HuH-7.5 (cell line): ENCODE data around the gene ERC2.
A peak's percentile ranks its signal among the peaks of the same experiment; 100 is the strongest.
"Not testable (repeated sequence)": the region's sequence is repeated elsewhere in the genome, so short reads cannot be mapped to it uniquely, and the experiment has no call there.

Source experiments
- DNase-seq: peaks from one replicate; pipeline ENCODE4 v3.0.0; 2011; ENCODE audit warnings: low spot score

The ERC2 gene

GRCh38 chr3:56468184-56469106, at the start of gene ERC2:
Gene ERC2 (minus strand): TSS chr3:56468467.
- DNase-seq = peak; percentile 11

GRCh38 chr3:56502738-56503137, 34.5 kb upstream of the ERC2 start:
- DNase-seq = no peak

GRCh38 chr3:56496376-56496775, 28.1 kb upstream of the ERC2 start:
- not testable (repeated sequence) for DNase-seq

- peak; percentile 33 for DNase-seq
Observed at GRCh38 chr3:56494679-56495322, 26.5 kb upstream of the ERC2 start.

GRCh38 chr3:56491566-56491965, 23.3 kb upstream of the ERC2 start:
- no peak for DNase-seq

- DNase-seq = no peak
Observed at GRCh38 chr3:56488812-56489600, 20.7 kb upstream of the ERC2 start.

- no peak for DNase-seq
Observed at GRCh38 chr3:56484525-56485032, 16.3 kb upstream of the ERC2 start.

GRCh38 chr3:56484122-56484521, 15.9 kb upstream of the ERC2 start:
- no peak for DNase-seq

GRCh38 chr3:56477646-56478045, 9.4 kb upstream of the ERC2 start:
- no peak for DNase-seq

- DNase-seq = no peak
Observed at GRCh38 chr3:56476771-56477170, 8.5 kb upstream of the ERC2 start.

GRCh38 chr3:56471771-56472170, 3.5 kb upstream of the ERC2 start:
- no peak for DNase-seq

- DNase-seq = no peak
Observed at GRCh38 chr3:56469141-56469540, 874 bp upstream of the ERC2 start.

GRCh38 chr3:56467801-56468183, 475 bp downstream of the ERC2 start:
- no peak for DNase-seq

GRCh38 chr3:56467108-56467507, 1.2 kb downstream of the ERC2 start:
- DNase-seq = peak; percentile 55

GRCh38 chr3:56459719-56460118, 8.5 kb downstream of the ERC2 start:
- no peak for DNase-seq

- no peak for DNase-seq
Observed at GRCh38 chr3:56459104-56459496, 9.2 kb downstream of the ERC2 start.

GRCh38 chr3:56458496-56459103, 9.7 kb downstream of the ERC2 start:
- DNase-seq = no peak

GRCh38 chr3:56456117-56456516, 12.2 kb downstream of the ERC2 start:
- DNase-seq = no peak

GRCh38 chr3:56453011-56453410, 15.3 kb downstream of the ERC2 start:
- DNase-seq = no peak

- DNase-seq = no peak
Observed at GRCh38 chr3:56452085-56452484, 16.2 kb downstream of the ERC2 start.

- no peak for DNase-seq
Observed at GRCh38 chr3:56443372-56443771, 24.9 kb downstream of the ERC2 start.

GRCh38 chr3:56428667-56429066, 39.6 kb downstream of the ERC2 start:
- DNase-seq = no peak
